ENCODE data around the gene LRP3.
"Not testable (repeated sequence)": the region's sequence is repeated elsewhere in the genome, so short reads cannot be mapped to it uniquely, and the experiment has no call there.

The LRP3 gene

DNA sequence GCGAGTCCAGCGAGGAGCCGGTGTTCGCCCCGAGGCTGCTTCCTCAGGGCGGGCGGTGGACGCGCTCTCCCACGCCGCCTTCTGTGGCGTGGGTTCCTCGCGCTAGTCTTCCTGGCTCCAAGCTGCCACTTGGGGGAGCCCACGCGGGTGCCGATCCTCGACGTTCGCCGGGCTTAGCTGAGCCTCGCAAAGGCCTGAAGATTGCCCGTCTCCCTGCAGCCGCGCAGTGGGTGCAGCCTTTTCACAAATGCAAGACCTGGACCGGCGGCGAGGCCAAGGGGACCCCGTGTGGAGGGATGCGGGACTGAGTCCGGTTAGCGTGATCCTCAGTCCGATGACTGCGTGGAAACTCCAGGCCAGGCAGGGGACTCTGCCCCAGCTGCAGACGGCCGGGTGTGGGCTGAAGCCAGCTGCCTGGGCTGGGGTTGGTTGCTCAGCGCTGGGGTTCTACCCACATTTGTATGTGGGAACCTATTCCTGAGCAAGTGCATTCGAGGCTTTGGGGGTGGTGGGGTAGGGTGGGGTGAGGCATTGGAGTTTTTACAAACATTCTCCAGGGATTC lies 16.6 kb upstream of the LRP3 start:
- DNase-seq: no peak

DNA sequence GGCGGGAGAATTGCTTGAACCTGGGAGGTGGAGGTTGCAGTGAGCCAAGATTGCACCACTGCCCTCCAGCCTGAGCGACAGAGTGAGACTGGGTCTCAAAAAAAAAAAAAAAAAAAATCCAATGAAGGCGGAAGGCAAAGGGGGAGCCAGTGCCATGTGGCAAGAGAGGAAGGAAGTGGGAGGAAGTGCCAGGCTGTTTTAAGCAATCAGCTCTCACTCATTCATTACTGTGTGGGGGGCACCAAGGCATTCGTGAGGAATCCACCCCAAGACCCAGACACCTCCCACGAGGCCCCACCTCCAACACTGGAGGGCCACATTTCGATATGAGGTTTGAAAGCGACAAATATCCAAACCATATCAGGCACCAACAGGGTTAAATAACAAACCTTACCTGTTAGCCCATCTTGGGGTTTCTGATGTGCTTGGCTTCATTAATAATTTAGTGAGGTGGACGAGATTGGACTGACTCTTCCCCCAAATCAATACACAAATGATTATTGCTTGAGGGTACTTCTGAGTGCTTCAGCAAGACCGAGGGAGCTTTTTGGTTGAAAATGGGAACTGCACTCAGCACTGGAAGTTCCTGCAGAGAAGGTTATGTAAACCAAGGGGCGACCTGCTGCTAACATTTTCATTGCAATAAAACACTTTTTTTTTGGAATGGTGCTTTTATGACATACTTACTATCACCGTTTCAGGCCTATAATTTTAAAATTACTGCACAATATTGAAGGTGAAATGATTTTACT lies 7.5 kb upstream of the LRP3 start:
- no peak for DNase-seq

DNA sequence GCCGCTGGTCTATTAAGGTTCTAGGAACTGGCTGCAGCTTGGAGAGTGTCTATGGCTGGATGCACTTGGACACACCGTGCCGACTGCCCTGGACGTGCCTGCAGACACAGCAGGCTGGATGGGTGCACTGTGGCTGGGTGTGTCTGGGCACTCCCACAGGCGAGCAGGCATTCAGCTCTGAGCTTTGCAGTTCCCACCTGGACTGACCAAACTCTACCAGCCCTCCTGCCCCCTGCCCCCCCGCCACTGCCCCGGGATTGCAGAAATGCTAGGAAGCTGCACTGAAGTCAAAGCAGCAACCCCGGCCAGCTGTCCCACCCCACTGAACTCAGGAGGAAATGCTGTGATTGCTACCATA lies 7.0 kb upstream of the LRP3 start:
- no peak for DNase-seq

DNA sequence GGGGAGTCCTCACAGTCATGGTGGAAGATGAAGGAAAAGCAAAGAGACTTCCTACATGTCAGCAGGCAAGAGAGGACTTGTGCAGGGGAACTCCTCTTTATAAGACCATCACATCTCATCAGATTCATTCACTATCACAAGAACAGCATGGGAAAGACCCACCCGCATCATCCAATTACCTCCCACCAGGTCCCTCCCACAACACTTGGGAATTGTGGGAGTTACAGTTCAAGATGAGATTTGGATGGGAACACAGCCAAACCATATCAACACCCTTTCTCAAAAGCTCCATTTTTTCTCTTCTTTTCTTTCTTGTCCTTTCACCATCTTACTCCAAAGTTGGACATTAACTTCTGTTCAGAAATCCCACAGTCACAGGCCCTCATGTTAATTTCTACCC lies 4.7 kb upstream of the LRP3 start:
- DNase-seq: no peak

DNA sequence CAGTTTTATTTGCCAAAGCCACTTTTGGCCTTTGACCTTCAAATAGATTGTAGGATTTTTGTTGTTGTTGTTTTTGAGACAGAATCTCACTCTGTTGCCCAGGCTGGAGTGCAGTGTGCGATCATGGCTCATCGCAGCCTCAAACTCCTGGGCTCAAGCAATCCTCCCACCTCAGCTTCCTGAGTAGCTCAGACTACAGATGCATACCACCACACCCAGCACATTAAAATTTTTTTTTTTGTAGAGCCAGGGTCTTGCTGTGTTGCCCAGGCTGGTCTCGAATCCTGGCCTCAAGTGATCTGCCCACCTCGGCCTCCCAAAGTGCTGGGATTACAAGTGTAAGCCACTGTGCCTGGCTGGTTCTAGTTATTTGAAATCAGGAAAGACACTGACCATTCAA lies 3.0 kb upstream of the LRP3 start:
- not testable (repeated sequence) for DNase-seq

DNA sequence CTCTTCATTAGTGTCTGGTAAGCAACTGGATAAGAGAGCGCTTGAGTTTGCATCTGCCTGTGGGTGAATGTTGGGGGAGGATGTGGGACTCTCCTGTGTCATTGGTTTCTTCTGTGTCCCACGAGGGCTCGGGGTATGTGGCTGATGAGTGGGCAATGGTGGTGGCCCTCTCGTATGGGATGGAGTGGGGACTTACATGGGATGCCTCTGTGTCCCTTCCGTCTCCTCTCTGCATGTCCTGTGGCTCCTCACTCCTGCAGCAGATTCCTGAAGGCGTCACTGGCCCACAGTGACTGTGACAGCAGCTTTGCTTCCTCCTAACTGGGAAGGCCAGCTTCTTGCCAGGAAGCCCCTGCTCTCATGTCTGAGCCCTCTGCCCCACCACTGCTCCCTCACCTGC lies 2.6 kb upstream of the LRP3 start:
- no peak for DNase-seq

DNA sequence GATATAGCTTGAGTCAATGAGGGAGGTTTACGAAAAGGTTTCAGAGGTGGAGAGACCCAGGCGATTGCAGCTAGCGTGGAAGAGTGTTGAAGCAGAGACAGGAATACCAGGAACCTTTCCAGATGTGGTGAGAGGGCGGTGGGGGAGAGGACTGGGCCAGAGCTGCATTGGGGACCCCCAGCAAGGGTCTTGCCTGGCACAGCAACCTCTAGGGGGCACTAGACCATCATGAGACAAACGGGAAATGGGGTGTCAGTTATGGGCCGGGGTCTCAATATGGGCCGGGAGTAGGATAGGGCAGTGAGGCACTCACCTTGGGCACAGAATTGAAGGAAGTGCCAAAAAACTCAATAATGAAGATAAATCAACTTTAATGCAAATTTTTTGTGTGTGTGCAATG lies 2.1 kb upstream of the LRP3 start:
- no peak for DNase-seq

DNA sequence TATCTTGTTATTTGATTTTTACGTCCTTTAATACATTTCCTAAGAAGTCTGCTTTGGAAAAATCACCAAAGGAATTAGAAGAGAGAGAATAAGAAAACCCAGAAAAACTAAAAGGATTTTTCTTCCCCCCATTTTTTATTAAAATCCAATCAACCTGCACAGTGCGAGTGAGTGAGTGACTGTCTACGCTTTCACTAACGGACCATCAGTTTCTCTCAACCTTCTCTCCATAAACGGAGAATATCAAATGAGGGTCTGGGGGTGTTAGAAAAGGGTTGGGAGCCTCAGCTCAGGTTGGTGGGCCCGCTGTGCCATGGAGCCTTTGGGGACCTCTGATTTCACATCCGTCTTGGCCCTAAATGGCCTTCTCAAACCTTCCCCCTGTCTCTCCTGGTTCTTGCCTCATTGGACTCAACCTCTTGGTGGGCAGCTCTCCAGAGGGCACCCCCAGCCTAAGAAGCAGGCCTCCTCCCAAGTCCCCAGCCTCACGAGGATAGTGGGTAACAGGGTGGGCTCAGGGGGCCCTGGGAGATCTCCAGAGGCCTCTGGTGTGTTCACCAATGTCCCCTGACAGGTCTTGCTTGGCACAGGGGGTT lies 763 bp upstream of the LRP3 start:
- no peak for DNase-seq

DNA sequence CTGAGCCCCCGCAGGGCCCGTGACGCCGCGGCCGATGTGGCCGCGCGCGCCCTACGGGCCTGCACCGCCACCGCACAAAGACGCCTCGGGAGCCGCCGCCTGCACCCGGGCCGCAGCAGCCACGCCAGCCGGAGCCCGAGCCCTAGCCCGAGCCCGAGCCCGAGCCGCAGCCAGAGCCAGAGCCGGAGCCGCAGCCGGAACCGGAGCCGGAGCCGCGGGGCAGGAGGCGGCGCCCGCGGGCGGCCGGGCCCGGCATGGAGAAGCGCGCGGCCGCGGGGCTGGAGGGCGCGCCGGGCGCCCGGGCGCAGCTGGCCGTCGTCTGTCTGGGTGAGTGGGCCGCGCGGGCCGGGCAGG lies 379 bp downstream of the LRP3 start:
- no peak for DNase-seq

DNA sequence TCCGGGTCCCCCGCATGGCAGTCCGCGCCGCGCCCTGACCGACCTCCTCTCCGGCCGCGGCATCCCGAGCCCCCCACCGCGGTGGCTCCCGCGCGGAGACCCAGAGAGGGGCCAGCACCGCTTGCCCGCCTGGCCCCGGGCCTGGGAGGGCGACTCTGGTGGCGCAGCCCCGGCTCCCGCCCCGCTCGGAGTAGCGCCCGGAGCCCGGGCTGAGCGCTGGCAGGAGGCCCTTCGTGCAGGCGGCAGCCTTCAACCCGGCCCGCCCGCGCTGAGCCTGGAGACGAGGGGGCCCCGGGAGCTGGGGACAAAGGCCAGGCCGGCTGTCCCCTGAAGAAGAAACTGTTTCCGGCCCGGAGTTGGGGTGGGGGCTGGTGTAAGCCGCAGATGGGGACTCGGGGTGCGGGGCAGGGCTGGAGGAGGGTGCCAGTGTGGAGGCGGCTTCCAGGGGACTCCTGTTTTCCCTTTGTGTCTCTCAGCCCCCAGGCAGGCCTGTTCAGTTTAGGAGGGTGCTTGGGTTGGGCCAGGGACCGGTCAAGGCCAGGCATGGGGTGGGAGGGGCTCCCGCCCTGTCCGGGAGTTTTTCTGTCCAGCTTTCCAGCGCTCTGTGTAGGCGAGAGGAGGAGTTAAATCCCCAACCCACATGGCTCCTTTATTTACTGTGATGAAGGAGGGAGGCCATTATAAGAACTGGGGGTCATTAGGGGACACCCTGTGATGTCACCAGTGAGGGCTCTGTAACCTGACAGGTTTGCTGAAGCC lies 935 bp downstream of the LRP3 start:
- DNase-seq: no peak

DNA sequence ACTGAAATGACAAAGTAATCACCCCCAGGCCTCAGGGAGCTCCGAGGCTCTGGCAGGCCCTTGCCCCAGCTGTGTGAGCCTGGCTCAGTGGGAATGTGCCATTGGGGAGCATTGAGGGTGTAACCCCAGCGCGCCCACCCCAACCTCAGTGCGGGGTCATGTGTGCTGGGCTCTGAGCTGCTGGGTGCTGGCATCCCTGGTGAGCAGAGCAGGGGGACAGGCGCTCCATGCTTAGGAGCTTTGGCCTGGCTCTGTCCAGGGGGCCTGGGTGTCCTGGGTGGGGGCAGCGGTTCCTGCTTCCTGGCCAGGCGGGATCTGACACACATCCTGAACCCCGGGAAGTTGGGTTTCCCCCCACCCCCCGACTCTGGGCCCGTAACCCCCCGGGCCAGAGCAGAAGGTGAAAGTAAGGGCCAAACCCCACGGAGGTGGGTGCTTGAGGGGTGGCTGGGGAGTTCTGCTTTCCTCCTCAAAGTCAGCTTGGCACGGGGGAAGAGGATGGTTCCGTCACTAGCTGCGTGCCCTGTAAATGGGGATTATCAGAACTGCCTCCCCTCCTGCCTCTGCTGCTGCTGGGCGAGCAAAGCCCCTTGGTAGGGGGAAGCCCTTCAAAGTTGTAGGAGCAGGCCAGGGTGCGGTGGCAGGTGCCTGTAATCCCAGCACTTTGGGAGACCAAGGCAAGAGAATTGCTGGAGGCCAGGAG lies 1.7 kb downstream of the LRP3 start:
- no peak for DNase-seq

DNA sequence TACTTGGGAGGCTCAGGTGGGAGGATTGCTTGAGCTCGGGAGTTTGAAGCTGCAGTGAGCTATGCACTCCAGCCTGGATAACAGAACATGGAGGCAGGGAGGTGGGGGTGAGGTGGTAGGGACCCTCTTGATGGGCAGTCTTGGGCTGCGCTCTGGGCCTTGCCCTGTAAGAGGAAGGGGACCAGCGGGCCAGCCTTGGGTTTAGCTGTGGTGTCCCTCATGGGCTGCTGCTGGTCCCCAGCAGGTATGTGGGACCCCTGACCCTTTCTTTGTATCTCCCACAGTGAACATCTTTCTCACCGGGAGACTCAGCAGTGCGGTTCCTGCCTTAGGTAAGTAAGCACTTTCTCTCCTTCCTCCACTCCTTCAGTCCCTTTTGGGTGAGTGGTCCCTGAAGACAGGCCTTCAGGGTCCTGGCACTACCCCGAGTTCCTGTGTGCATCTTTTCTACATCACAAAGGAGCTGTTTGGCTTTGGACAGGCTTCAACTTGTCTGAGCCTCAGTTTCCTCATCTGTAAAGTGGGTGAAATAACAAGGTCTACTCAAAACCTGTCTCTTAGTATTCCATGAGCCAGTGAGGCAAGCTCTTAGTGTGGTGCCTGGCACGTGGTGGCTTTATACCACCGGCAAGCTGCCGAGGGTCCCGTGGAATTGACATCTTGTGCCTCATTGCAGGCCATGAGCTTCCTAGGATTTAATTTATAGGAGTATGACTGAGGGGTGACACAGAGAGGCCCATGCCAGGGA lies 2.5 kb downstream of the LRP3 start:
- DNase-seq: no peak

DNA sequence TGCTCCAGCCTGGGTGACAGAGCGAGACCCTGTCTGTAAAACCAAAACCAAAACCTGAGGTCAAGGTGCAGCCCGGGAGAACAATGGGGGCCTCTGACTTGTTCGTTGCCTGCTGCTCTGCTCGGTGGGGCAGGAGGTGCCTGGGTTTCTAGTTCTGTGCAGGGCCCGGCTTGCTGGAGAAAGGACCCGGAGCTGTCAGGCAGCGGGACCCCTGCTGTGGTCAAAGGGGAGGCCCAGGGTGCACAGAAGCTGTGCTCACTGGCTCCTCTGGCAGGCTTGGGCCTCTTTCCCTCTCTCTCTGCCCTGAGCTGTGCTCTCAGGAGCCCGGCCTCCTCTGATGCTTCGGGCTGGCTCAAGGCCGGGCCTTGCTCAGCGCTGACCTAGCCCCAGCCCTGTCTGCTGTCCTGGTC lies 3.5 kb downstream of the LRP3 start:
- DNase-seq: no peak

DNA sequence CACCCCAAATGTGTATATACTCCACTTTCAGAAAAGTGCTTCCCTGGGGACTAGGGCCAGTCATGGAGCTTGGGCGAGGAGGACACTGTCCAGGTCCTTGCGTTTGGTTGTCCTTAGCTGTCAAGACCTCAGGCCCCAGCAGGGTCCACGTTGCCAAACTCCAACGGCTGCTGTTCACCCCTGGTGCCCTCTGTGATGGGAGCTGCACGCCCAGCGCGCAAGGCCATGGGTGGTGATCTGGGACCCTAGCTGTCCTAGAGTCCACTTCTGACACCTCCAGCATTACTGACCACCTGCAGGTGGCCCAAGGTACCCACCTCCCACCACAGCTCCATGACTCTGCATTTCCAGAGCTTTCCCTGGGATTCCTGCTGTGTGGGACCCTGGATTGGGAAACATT lies 4.0 kb downstream of the LRP3 start:
- no peak for DNase-seq

DNA sequence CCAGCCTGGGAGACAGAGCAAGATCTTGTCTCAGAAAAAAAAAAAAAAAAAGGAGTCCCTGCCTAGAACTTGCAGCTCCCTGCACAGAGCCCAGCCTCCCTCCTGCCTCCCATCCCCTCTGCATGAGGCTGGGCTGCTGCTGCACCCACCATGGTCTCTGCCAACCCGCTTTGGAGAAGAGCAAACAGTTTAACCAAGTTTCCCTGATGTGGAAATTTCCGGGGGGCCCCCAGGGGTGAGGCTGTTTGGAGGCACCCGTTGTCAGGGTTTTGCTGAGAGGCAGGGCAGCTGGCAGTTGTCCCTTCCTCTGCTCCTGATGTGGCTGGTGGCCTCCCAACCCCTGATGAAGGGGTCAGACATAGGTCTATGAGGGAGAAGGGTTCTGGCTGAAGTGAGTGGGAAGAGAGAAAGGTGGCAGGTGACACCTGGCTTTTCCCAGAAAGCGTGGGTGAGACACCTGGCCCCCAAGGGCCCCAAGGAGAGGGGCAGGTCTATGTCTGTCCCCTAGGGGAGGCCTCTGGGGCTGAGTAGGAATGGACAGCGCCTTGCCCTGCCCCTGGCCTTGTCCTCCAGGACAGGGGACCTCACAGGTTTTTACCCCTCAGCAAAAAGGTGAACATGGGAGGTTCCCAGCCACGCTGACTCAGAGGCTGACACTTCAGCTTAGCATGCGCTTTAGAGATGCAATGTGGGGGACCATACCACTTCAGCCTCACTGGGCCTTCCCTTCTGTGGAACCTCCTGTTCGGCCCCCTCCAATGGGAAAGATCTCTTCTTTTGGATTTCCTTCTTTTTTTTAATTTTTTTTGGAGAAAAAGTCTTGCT lies 5.5 kb downstream of the LRP3 start:
- no peak for DNase-seq

DNA sequence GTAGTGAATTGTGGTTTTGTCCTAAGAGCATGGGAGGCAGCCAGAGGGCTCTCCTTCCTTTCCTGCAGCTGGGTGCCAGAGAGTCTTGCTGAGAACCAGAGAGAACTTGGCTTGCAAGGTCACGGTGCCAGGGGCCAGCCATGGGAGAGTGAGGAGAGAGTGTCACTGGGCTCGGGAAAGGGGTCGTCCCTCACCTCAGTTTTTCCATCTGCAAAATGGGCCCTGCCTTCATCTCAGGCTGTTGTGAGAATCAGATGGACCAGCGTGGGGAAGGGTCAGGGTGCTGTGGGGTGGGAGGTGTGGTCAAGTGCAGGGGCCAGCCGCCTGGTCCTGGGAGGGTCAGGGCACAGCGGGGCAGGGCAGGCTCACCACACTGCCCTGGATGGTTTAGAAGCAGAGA lies 7.3 kb downstream of the LRP3 start:
- DNase-seq: no peak

DNA sequence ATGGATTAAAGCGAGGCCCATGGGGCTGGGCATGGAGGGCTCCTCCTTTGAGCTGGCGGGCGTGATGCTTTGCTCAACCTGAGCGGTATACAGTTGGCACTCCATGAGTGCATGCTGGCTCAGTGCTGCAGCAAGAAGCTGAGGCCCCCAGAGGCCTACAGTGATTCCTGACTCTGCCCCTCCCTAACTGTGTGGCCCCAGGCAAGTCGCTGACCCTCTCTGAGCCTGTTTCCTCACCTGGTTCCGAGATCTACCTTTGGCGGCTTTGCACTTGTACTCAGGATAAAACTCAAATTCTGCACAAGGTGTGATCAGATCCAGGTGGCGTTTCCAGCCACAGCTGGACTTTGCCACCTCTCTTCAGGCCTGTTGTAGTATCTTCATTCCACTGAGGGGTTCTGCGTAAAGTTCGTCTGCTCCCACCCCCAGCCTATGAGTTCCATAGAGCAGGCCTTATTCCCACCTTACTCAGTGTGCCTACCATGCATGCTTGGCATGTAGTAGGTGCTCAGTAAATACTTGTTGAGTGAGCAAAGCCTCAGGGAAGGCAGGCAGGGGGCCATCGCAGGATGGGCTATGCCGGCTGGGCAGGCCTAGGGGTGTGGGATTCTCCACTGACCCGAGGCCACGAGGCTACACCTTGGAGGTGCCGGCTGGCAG lies 7.9 kb downstream of the LRP3 start:
- DNase-seq: no peak

DNA sequence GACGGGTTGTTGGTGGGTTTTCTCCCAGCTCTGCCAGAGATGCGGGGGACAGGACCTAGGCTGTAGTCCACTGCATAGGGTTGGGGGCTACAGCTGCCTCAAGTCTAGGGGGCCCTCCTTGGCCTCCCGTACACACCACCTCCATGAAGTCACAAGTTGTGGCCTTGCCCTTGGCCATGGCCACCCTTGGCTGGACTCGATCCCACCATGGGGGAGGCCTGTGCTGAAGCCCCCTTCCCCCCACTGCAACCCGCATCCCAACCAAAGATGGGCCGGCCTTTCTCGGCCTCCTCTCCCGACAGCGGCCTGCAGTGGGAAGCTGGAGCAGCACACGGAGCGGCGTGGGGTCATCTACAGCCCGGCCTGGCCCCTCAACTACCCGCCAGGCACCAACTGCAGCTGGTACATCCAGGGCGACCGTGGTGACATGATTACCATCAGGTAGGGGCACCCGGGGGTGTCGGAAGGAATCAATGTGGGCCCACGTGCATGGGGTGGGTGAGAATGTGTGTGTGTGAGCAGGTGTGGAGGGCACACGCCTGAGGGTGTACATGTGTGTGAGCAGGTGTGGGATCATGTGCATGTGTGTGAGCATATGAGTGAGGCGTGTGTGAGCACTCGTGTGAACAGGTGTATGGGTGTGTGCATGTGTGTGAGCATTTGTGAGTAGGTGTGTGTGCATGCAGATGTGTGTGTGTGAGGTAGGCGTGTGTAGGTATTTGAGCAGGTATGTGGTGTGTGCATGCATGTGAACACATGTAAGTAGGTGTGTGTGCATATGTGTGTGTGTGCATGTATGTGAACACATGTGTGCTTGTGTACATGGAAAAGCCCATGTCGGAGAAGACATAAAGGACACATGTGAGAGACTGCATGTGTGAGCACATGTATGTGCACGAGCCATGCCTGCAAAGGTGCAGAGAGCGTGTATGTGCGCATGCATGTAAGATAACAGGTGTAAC lies 8.7 kb downstream of the LRP3 start:
- no peak for DNase-seq

DNA sequence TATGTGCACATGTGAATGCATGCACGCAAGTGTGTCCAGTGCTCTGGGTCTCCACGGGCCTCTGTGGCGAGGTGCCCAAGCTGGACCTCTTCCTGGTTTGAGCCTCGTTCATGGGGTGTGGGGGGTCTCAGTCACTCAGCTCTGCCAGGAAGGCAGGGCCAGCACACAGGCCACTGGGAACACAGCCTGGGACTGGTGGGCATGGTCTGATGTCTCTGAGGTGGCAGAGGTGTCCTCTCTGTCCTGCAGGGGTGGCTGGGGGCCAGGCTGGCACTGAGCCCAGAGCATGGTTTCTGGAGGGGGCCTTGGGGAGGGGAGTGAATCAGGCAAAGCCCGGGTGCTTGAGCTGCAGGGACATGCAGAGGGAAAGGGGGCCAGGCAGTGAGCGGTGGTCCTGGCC lies 9.4 kb downstream of the LRP3 start:
- DNase-seq: no peak
